C4-2B (cell line): ENCODE measurements around the gene SNX5.

Experiments used
- ZFX ChIP-seq: fragments of 450-650 bp; IDR thresholded peaks from 2 replicates; pipeline ENCODE4 v1.6.1; 2017
- TF ChIP-seq, protein P1 (sequence below): fragments of 450-650 bp; conservative IDR thresholded peaks from 2 replicates; pipeline ENCODE4 v1.5.1; 2017; ENCODE audit warnings: mild to moderate bottlenecking

- TF ChIP-seq, protein P1, sequence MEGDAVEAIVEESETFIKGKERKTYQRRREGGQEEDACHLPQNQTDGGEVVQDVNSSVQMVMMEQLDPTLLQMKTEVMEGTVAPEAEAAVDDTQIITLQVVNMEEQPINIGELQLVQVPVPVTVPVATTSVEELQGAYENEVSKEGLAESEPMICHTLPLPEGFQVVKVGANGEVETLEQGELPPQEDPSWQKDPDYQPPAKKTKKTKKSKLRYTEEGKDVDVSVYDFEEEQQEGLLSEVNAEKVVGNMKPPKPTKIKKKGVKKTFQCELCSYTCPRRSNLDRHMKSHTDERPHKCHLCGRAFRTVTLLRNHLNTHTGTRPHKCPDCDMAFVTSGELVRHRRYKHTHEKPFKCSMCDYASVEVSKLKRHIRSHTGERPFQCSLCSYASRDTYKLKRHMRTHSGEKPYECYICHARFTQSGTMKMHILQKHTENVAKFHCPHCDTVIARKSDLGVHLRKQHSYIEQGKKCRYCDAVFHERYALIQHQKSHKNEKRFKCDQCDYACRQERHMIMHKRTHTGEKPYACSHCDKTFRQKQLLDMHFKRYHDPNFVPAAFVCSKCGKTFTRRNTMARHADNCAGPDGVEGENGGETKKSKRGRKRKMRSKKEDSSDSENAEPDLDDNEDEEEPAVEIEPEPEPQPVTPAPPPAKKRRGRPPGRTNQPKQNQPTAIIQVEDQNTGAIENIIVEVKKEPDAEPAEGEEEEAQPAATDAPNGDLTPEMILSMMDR: no peak
- TF ChIP-seq ZFX: no peak
These were observed 29.9 kb upstream of the SNX5 start for GRCh38 chr20:17998446-17998845.
